Stimulated activated naive B cell treated with anti-CD40 and anti-IgM and Interleukin-4, amounts not matched to agents 10 μg/mL and 1 μg/mL and 100 μg/mL, for 72 hours (primary cell): ENCODE data around the gene EFNB1.
"Not testable (repeated sequence)": the region's sequence is repeated elsewhere in the genome, so short reads cannot be mapped to it uniquely, and the experiment has no call there.

Experiments
- ATAC-seq, 2 donors: fragments of 150-1000 bp; cut with Tn5 transposase; replicated peaks; 2 replicates each; pipeline ENCODE4 v1.10.0; 2021; ENCODE audit warnings: moderate library complexity in 1 of 2
- DNase-seq: peaks from one replicate; pipeline ENCODE4 v3.0.0; 2021
- H3K27ac Mint-ChIP-seq: one replicate; pipeline ENCODE4 v1.8.0; 2022; ENCODE audit warnings: mild to moderate bottlenecking, mixed read lengths
- H3K27me3 Mint-ChIP-seq, 2 donors: one replicate each; pipeline ENCODE4 v1.8.0; 2022; ENCODE audit warnings: mixed read lengths in 2 of 2
- H3K36me3 Mint-ChIP-seq, 2 donors: one replicate each; pipeline ENCODE4 v1.8.0; 2022; ENCODE audit warnings: mixed read lengths in 2 of 2, mild to moderate bottlenecking in 1 of 2
- H3K4me1 Mint-ChIP-seq, 2 donors: one replicate each; pipeline ENCODE4 v1.8.0; 2022; ENCODE audit warnings: mixed read lengths in 2 of 2, mild to moderate bottlenecking in 1 of 2
- H3K4me3 Mint-ChIP-seq, 2 donors: one replicate each; pipeline ENCODE4 v1.8.0; 2022; ENCODE audit warnings: mild to moderate bottlenecking in 2 of 2, mixed read lengths in 2 of 2, moderate library complexity in 1 of 2
- H3K9me3 Mint-ChIP-seq, 2 donors: one replicate each; pipeline ENCODE4 v1.8.0; 2022; ENCODE audit warnings: mixed read lengths in 2 of 2, mild to moderate bottlenecking in 1 of 2

The EFNB1 gene

GRCh38 chrX:68828740-68829581, at the start of gene EFNB1:
Gene EFNB1 (plus strand): TSS chrX:68829021. CDS start chrX:68829777, 756 bp downstream.
- Mint-ChIP-seq H3K4me3 (peak within 1 kb of the TSS; percentile 86 to 92), H3K9me3 (no peaks in the 10 kb centered on the region), H3K27ac (peak within 1 kb of the TSS; percentile 75), H3K36me3 (no peaks in the 10 kb centered on the region), H3K27me3 (peaks cover 6 to 22% of the 10 kb centered on the region in 2 donors), H3K4me1 (peaks cover 17 to 46% of the 10 kb centered on the region in 2 donors)
- ATAC-seq: peak; percentile 84 to 91
- peak; percentile 81 for DNase-seq

- DNase-seq, ATAC-seq, H3K27me3 Mint-ChIP-seq, H3K36me3 Mint-ChIP-seq, H3K27ac Mint-ChIP-seq, H3K4me3 Mint-ChIP-seq, H3K4me1 Mint-ChIP-seq: not testable (repeated sequence)
- H3K9me3 Mint-ChIP-seq: peaks cover 4 to 14% of the 10 kb centered on the region in 2 donors
Measured at GRCh38 chrX:68781295-68781694, 47.5 kb upstream of the EFNB1 start.

GRCh38 chrX:68784816-68785215, 44.0 kb upstream of the EFNB1 start:
- DNase-seq (no peak), ATAC-seq (no peak)
- peaks cover 0 to 11% of the 10 kb centered on the region in 2 donors for H3K27me3 Mint-ChIP-seq
- H3K9me3 Mint-ChIP-seq: peaks cover 0 to 9% of the 10 kb centered on the region in 2 donors
- H3K36me3 Mint-ChIP-seq: no peaks in the 10 kb centered on the region
- H3K27ac Mint-ChIP-seq: no peak overlapping the region
- no peak overlapping the region for H3K4me3 Mint-ChIP-seq
- H3K4me1 Mint-ChIP-seq: no peaks in the 10 kb centered on the region

- not testable (repeated sequence) for ATAC-seq
Measured at GRCh38 chrX:68786581-68786980, 42.2 kb upstream of the EFNB1 start.

GRCh38 chrX:68789966-68790365, 38.9 kb upstream of the EFNB1 start:
- Mint-ChIP-seq H3K4me1 (no peaks in the 10 kb centered on the region), H3K36me3 (no peaks in the 10 kb centered on the region), H3K4me3 (no peak overlapping the region), H3K27me3 (peaks cover 0 to 15% of the 10 kb centered on the region in 2 donors), H3K27ac (no peak overlapping the region), H3K9me3 (no peaks in the 10 kb centered on the region)
- no peak for DNase-seq
- no peak for ATAC-seq

More at GRCh38 chrX:68786581-68786980, 42.2 kb upstream of the EFNB1 start:
- H3K27ac Mint-ChIP-seq, H3K4me1 Mint-ChIP-seq, H3K4me3 Mint-ChIP-seq, H3K9me3 Mint-ChIP-seq, DNase-seq, H3K36me3 Mint-ChIP-seq: not testable (repeated sequence)
- H3K27me3 Mint-ChIP-seq: peaks cover 0 to 11% of the 10 kb centered on the region in 2 donors

GRCh38 chrX:68792083-68792482, 36.7 kb upstream of the EFNB1 start:
- no peaks in the 10 kb centered on the region for H3K9me3 Mint-ChIP-seq
- no peaks in the 10 kb centered on the region for H3K36me3 Mint-ChIP-seq
- ATAC-seq (no peak), DNase-seq (no peak)
- no peaks in the 10 kb centered on the region for H3K4me1 Mint-ChIP-seq
- no peak overlapping the region for H3K4me3 Mint-ChIP-seq
- no peak overlapping the region for H3K27ac Mint-ChIP-seq
- H3K27me3 Mint-ChIP-seq: peaks cover 0 to 15% of the 10 kb centered on the region in 2 donors

- H3K4me1 Mint-ChIP-seq: no peaks in the 10 kb centered on the region
- H3K27me3 Mint-ChIP-seq: peaks cover 0 to 8% of the 10 kb centered on the region in 2 donors
- peaks cover 3 to 13% of the 10 kb centered on the region in 2 donors for H3K9me3 Mint-ChIP-seq
- ATAC-seq (no peak), DNase-seq (no peak)
- H3K4me3 Mint-ChIP-seq: no peak overlapping the region
- H3K36me3 Mint-ChIP-seq: peaks cover 0 to 4% of the 10 kb centered on the region in 2 donors
- no peak overlapping the region for H3K27ac Mint-ChIP-seq
Measured at GRCh38 chrX:68794461-68794860, 34.4 kb upstream of the EFNB1 start.

GRCh38 chrX:68795741-68796140, 33.1 kb upstream of the EFNB1 start:
- H3K4me3 Mint-ChIP-seq: no peak overlapping the region
- H3K27me3 Mint-ChIP-seq: peaks cover 8 to 10% of the 10 kb centered on the region in 2 donors
- peaks cover 9 to 20% of the 10 kb centered on the region in 2 donors for H3K9me3 Mint-ChIP-seq
- H3K36me3 Mint-ChIP-seq: peaks cover 0 to 4% of the 10 kb centered on the region in 2 donors
- ATAC-seq (no peak), DNase-seq (no peak)
- no peaks in the 10 kb centered on the region for H3K4me1 Mint-ChIP-seq
- H3K27ac Mint-ChIP-seq: no peak overlapping the region

GRCh38 chrX:68798400-68798799, 30.4 kb upstream of the EFNB1 start:
- not testable (repeated sequence) for H3K27ac Mint-ChIP-seq, DNase-seq, H3K4me1 Mint-ChIP-seq, H3K4me3 Mint-ChIP-seq, ATAC-seq, H3K36me3 Mint-ChIP-seq
- peaks cover 9 to 21% of the 10 kb centered on the region in 2 donors for H3K9me3 Mint-ChIP-seq
- peaks cover 11% of the 10 kb centered on the region in 2 donors for H3K27me3 Mint-ChIP-seq

GRCh38 chrX:68801737-68802290, 27.0 kb upstream of the EFNB1 start:
- Mint-ChIP-seq H3K4me1 (no peaks in the 10 kb centered on the region), H3K4me3 (no peak overlapping the region), H3K27me3 (peaks cover 11 to 21% of the 10 kb centered on the region in 2 donors), H3K9me3 (peaks cover 9 to 21% of the 10 kb centered on the region in 2 donors), H3K27ac (no peak overlapping the region), H3K36me3 (peaks cover 0 to 4% of the 10 kb centered on the region in 2 donors)
- DNase-seq (no peak), ATAC-seq (no peak)

- no peak for ATAC-seq
- H3K27me3 Mint-ChIP-seq: peaks cover 18% of the 10 kb centered on the region in 2 donors
- H3K36me3 Mint-ChIP-seq: no peaks in the 10 kb centered on the region
- no peak overlapping the region for H3K27ac Mint-ChIP-seq
- no peak for DNase-seq
- no peaks in the 10 kb centered on the region for H3K9me3 Mint-ChIP-seq
- no peaks in the 10 kb centered on the region for H3K4me1 Mint-ChIP-seq
- no peak overlapping the region for H3K4me3 Mint-ChIP-seq
Measured at GRCh38 chrX:68807818-68808217, 21.0 kb upstream of the EFNB1 start.

- ATAC-seq: no peak
- no peak overlapping the region for H3K4me3 Mint-ChIP-seq
- no peak for DNase-seq
- H3K27me3 Mint-ChIP-seq: peaks cover 13 to 17% of the 10 kb centered on the region in 2 donors
- H3K9me3 Mint-ChIP-seq: no peaks in the 10 kb centered on the region
- H3K4me1 Mint-ChIP-seq: no peaks in the 10 kb centered on the region
- no peaks in the 10 kb centered on the region for H3K36me3 Mint-ChIP-seq
- H3K27ac Mint-ChIP-seq: no peak overlapping the region
Measured at GRCh38 chrX:68808686-68809357, 20.0 kb upstream of the EFNB1 start.

GRCh38 chrX:68820476-68821110, 8.2 kb upstream of the EFNB1 start:
- Mint-ChIP-seq H3K27me3 (peaks cover 6 to 17% of the 10 kb centered on the region in 2 donors), H3K27ac (no peak overlapping the region), H3K36me3 (no peaks in the 10 kb centered on the region), H3K9me3 (no peaks in the 10 kb centered on the region), H3K4me1 (peaks cover 0 to 1% of the 10 kb centered on the region in 2 donors), H3K4me3 (no peak overlapping the region)
- DNase-seq (no peak), ATAC-seq (no peak)

GRCh38 chrX:68821616-68822015, 7.2 kb upstream of the EFNB1 start:
- Mint-ChIP-seq H3K4me1 (peaks cover 0 to 1% of the 10 kb centered on the region in 2 donors), H3K36me3 (no peaks in the 10 kb centered on the region), H3K27me3 (peaks cover 6 to 15% of the 10 kb centered on the region in 2 donors), H3K4me3 (no peak overlapping the region), H3K9me3 (no peaks in the 10 kb centered on the region), H3K27ac (no peak overlapping the region)
- ATAC-seq: no peak
- no peak for DNase-seq
